ENCODE results near the gene TRIOBP. TPM values are rescaled to one million over a fixed set of nuclear protein-coding genes. Genes with fewer than 3 reads are reported as not detected.

TRIOBP gene
- total and polyA plus RNA-seq, 2 of the 4 experiments (the other 2 are of a cell fraction) = 46.4 to 69.8 TPM

GRCh38 chr22:37742376-37743171 lies 45.7 kb downstream of the TRIOBP start:
- ATAC-seq (ENCODE audit: low read depth) = peak; percentile 18; the same call in 1 of the 2 replicates
- CTCF ChIA-PET = interaction anchor here (1.0 kb wide), 1 partner anchor 15 kb away, joined by 4 read pairs; no protein-coding TSS in a partner anchor

More at GRCh38 chr22:37742376-37743171, 45.7 kb downstream of the TRIOBP start:
- H2AFZ ChIP-seq (replicated peaks; ENCODE audit: low read length, poor library complexity) = peak overlapping the region; percentile 55
- no peak overlapping the region; the same call in 1 of the 2 replicates for H3K56ac ChIP-seq (ENCODE audit: extremely low read depth, insufficient read depth, low read length)
- H2AK5ac ChIP-seq (ENCODE audit: low read depth, low read length) = peak overlapping the region; percentile 98
- H2BK5ac ChIP-seq (ENCODE audit: low read depth, low read length, poor library complexity, severe bottlenecking) = peak overlapping the region; percentile 87
- intact Hi-C loops (cut with micrococcal nuclease) = loop anchor here (5.0 kb wide), 1 partner anchor 45 kb away; the partner anchor contains the start of gene TRIOBP
- POLR2A ChIA-PET (ENCODE audit: unreplicated experiment) = no interaction called here
- peak overlapping the region; percentile 87 for H3K4ac ChIP-seq (ENCODE audit: low read depth, low read length)
- H4K8ac ChIP-seq (ENCODE audit: low read depth in 2 of 2, low read length in 2 of 2) = peak overlapping the region; percentile 7 to 78
- peaks cover 8 to 39% of the 10 kb centered on the region in 2 experiments for H3K79me1 ChIP-seq (ENCODE audit: low read depth in 1 of 2, low read length in 2 of 2)
- no peak overlapping the region for H3K9ac ChIP-seq (ENCODE audit: low read depth, low read length)
- peak overlapping the region; percentile 69 for H2BK120ac ChIP-seq (ENCODE audit: low read depth, low read length)
- dilution Hi-C loops (cut with HindIII; ENCODE audit: low sequenced_read_pairs, unreplicated experiment) = no loop called here
- BruUV-seq (replicated peaks) = no TSS peak
- 80% methylated on average over 1 of the region's 16 CpGs; no CpG with 5 or more reads in 1 of the 2 experiments for WGBS, 2 experiments (ENCODE audit: extremely low coverage in 2 of 2, insufficient read length in 1 of 2)
- H3K4me1 ChIP-seq (ENCODE audit: control insufficient read depth, insufficient read depth, low read length) = peaks cover 38% of the 10 kb centered on the region
- H3K23ac ChIP-seq (ENCODE audit: low read depth, low read length) = peak overlapping the region; percentile 52; the same call in 1 of the 2 replicates
- H4K5ac ChIP-seq (ENCODE audit: low read depth, low read length) = peak overlapping the region; percentile 71
- peak overlapping the region; percentile 35 for H3K18ac ChIP-seq (ENCODE audit: low read depth, low read length)
- H3K14ac ChIP-seq (replicated peaks; ENCODE audit: low read depth, low read length) = peak overlapping the region; percentile 62
- peak; percentile 91 for DNase-seq
- in situ Hi-C loops (cut with MboI; ENCODE audit: low sequenced_read_pairs) = no loop called here
- H4K91ac ChIP-seq (ENCODE audit: insufficient read depth, low read depth, low read length) = peak overlapping the region; percentile 27
- H2AK9ac ChIP-seq (replicated peaks; ENCODE audit: low read depth, low read length, poor library complexity) = peak overlapping the region; percentile 96
- peak overlapping the region; percentile 5; the same call in 1 of the 2 replicates for H3K4me2 ChIP-seq (ENCODE audit: low read depth, low read length)
- no peaks in the 10 kb centered on the region for H3K27me3 ChIP-seq (ENCODE audit: control insufficient read depth, insufficient read depth, low read length)
- H2BK15ac ChIP-seq (ENCODE audit: low read depth, low read length) = peak overlapping the region; percentile 65; the same call in 2 of the 3 replicates
- peaks cover 10% of the 10 kb centered on the region for H4K20me1 ChIP-seq (ENCODE audit: insufficient read depth, low read length)
- no peaks in the 10 kb centered on the region for H3K9me3 ChIP-seq (ENCODE audit: control insufficient read depth, insufficient read depth, low read length)
- TF ChIP-seq BHLHE40 (IDR thresholded peaks at IDR 0.05; ENCODE audit: low read depth, low read length) = 0 out of 2 replicates have a peak, but pooled peaks have one; percentile 20
- no peak for TF ChIP-seq RFX5 (IDR thresholded peaks at IDR 0.05; ENCODE audit: low read depth, low read length)
- peak; percentile 77; the same call in 1 of the 2 replicates for TF ChIP-seq FOS (IDR thresholded peaks at IDR 0.05; ENCODE audit: low read depth, low read length)
- no peak for TF ChIP-seq SMC3 (IDR thresholded peaks at IDR 0.05; ENCODE audit: low read depth, low read length)
- TF ChIP-seq MXI1 (IDR thresholded peaks at IDR 0.05; ENCODE audit: borderline replicate concordance, low read depth, low read length) = 0 out of 2 replicates have a peak, but pooled peaks have one; percentile 21
- peaks cover 35% of the 10 kb centered on the region for H3K9me1 ChIP-seq (ENCODE audit: insufficient read depth, low read length)
- H3K36me3 ChIP-seq (ENCODE audit: control insufficient read depth, insufficient read depth, low read length) = no peaks in the 10 kb centered on the region; the same call in 1 of the 2 replicates
- peak overlapping the region; percentile 70 for H2BK20ac ChIP-seq (ENCODE audit: low read depth, low read length)
- H3K4me3 ChIP-seq (ENCODE audit: insufficient read depth, low read depth, low read length) = no peak overlapping the region
- peak overlapping the region; percentile 46 for H3K27ac ChIP-seq (ENCODE audit: insufficient read depth, low read length)

All from IMR-90 (cell line).